GM21619 (cell line): Measurements from ENCODE around the gene USP20.
A peak's percentile ranks its signal among the peaks of the same experiment; 100 is the strongest.

Experiments
- ATAC-seq: cut with Tn5 transposase; IDR thresholded peaks from one replicate; pipeline ENCODE4 v1.9.1; 2021; ENCODE audit not compliant: unreplicated experiment

Gene USP20

GRCh38 chr9:129823542-129823934 is 11.7 kb upstream of the USP20 start:
- ATAC-seq: no peak

- peak; percentile 91 for ATAC-seq
Observed at GRCh38 chr9:129823935-129824601, 11.2 kb upstream of the USP20 start, which contains the start of gene TOR1A. TOR1A (minus strand) TSS chr9:129824136; CDS start chr9:129824085, 51 bp downstream.

GRCh38 chr9:129826344-129826743 is 8.9 kb upstream of the USP20 start:
- ATAC-seq: no peak

- ATAC-seq: no peak
Observed at GRCh38 chr9:129826759-129827158, 8.5 kb upstream of the USP20 start.

- ATAC-seq: no peak
Observed at GRCh38 chr9:129828051-129828450, 7.2 kb upstream of the USP20 start.

- ATAC-seq: no peak
Observed at GRCh38 chr9:129828969-129829368, 6.3 kb upstream of the USP20 start.

GRCh38 chr9:129832982-129833381 is 2.3 kb upstream of the USP20 start:
- no peak for ATAC-seq

- peak; percentile 17 for ATAC-seq
Observed at GRCh38 chr9:129834489-129835127, 650 bp upstream of the USP20 start.

- no peak for ATAC-seq
Observed at GRCh38 chr9:129835860-129836223, 584 bp downstream of the USP20 start.

- no peak for ATAC-seq
Observed at GRCh38 chr9:129836311-129837007, 1.2 kb downstream of the USP20 start.

GRCh38 chr9:129838707-129839259 is 3.5 kb downstream of the USP20 start:
- ATAC-seq: no peak

GRCh38 chr9:129839324-129840023 is 4.2 kb downstream of the USP20 start:
- no peak for ATAC-seq

- no peak for ATAC-seq
Observed at GRCh38 chr9:129840034-129840433, 4.8 kb downstream of the USP20 start.

- no peak for ATAC-seq
Observed at GRCh38 chr9:129841071-129841470, 5.8 kb downstream of the USP20 start.

- no peak for ATAC-seq
Observed at GRCh38 chr9:129845373-129845772, 10.1 kb downstream of the USP20 start.

GRCh38 chr9:129848712-129849441 is 13.6 kb downstream of the USP20 start:
- ATAC-seq: no peak

GRCh38 chr9:129849901-129850300 is 14.6 kb downstream of the USP20 start:
- ATAC-seq: no peak

GRCh38 chr9:129850821-129851550 is 15.7 kb downstream of the USP20 start:
- no peak for ATAC-seq

- ATAC-seq: no peak
Observed at GRCh38 chr9:129851821-129852220, 16.6 kb downstream of the USP20 start.

GRCh38 chr9:129852579-129852978 is 17.3 kb downstream of the USP20 start:
- no peak for ATAC-seq
